ENCODE data around the gene LY6G6F. TPM values are rescaled to one million over a fixed set of nuclear protein-coding genes. Genes with fewer than 3 reads are reported as not detected.

The LY6G6F gene
- total and polyA plus RNA-seq, 2 of the 13 experiments (the other 11 are each of a cell fraction or from before 2014, with no cell fraction given): not detected

DNA sequence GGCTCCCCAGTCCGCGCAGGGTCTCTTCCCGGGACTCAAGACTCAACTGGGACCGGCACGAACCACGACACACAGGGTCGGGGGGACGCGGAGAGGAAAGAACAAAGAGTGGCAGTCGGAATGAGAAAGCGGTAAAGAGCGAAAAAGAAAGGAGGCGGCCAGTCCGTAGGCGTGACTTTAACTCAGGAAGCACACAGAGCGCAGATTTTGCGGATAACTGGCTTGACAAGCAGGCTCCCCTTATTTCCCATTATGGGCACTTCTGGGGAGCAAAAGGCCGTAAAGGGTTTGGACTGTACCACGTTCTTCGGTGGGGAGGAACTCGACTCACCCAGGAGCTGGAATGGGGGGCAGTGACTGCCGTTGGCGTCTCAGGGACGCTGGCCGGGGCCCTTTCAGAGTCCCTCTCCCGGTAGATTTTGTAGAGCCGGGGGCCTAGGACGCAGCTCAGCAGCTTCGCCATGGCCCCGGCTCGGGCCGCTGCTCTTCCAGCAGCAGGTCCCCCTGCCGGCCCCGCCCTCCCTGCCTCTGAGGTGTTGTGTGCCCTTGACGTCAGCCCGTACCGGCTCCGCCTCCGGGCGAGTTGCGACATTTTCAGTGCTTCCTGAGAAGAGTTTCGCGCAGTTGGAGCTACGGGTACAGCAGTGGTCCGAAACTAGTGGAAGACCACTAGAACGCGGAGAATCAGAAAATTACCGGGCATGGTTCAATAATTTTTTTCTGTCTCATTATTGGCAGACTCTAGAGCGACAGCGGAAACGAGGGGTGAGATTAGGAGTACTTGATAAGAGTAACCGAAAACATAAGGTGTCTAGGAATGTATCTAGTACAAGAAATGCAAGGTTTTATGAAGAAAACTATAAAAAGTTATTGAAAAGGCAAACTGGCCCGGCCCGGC is 3.6 kb upstream of the LY6G6F start, which contains the start of gene ABHD16A (continued):
- TF ChIP-seq ZSCAN30 (CRISPR knock-in tag; IDR thresholded peaks at IDR 0.05) (peak; percentile 91), PHF8 (CRISPR knock-in tag; IDR thresholded peaks at IDR 0.05) (peak; percentile 92), ZFP36L1 (CRISPR knock-in tag; IDR thresholded peaks at IDR 0.05) (peak; percentile 68; the same call in 1 of the 2 replicates), ZNF546 (CRISPR knock-in tag; conservative IDR thresholded peaks at IDR 0.05) (no peak), HOXA5 (CRISPR knock-in tag; IDR thresholded peaks at IDR 0.05) (peak; percentile 75; the same call in 1 of the 2 replicates), KLF16 (CRISPR knock-in tag; IDR thresholded peaks at IDR 0.05) (peak in 1 of 2 experiments; percentile 95; a peak in 2 of 4 replicates), ATF1 (CRISPR knock-in tag; IDR thresholded peaks at IDR 0.05) (peak; percentile 87), ZNF629 (CRISPR knock-in tag; conservative IDR thresholded peaks at IDR 0.05) (peak; percentile 41), HOXA7 (CRISPR knock-in tag; IDR thresholded peaks at IDR 0.05) (no peak), NCOA1 (CRISPR knock-in tag; IDR thresholded peaks at IDR 0.05) (no peak), SPEN (CRISPR knock-in tag; IDR thresholded peaks at IDR 0.05; ENCODE audit: low read depth) (peak; percentile 93)
- TF ChIP-seq, protein P1, sequence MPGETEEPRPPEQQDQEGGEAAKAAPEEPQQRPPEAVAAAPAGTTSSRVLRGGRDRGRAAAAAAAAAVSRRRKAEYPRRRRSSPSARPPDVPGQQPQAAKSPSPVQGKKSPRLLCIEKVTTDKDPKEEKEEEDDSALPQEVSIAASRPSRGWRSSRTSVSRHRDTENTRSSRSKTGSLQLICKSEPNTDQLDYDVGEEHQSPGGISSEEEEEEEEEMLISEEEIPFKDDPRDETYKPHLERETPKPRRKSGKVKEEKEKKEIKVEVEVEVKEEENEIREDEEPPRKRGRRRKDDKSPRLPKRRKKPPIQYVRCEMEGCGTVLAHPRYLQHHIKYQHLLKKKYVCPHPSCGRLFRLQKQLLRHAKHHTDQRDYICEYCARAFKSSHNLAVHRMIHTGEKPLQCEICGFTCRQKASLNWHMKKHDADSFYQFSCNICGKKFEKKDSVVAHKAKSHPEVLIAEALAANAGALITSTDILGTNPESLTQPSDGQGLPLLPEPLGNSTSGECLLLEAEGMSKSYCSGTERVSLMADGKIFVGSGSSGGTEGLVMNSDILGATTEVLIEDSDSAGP (CRISPR knock-in tag; IDR thresholded peaks at IDR 0.05; ENCODE audit: borderline replicate concordance): peak; percentile 94
- TF ChIP-seq, protein P2, sequence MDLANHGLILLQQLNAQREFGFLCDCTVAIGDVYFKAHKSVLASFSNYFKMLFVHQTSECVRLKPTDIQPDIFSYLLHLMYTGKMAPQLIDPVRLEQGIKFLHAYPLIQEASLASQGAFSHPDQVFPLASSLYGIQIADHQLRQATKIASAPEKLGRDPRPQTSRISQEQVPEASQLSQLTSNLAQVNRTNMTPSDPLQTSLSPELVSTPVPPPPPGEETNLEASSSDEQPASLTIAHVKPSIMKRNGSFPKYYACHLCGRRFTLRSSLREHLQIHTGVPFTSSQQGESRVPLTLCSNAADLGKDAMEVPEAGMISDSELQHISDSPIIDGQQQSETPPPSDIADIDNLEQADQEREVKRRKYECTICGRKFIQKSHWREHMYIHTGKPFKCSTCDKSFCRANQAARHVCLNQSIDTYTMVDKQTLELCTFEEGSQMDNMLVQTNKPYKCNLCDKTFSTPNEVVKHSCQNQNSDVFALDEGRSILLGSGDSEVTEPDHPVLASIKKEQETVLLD (CRISPR knock-in tag; IDR thresholded peaks at IDR 0.05; ENCODE audit: low read depth): peak; percentile 65; the same call in 1 of the 2 replicates
- TF ChIP-seq, protein P3, sequence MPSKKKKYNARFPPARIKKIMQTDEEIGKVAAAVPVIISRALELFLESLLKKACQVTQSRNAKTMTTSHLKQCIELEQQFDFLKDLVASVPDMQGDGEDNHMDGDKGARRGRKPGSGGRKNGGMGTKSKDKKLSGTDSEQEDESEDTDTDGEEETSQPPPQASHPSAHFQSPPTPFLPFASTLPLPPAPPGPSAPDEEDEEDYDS (CRISPR knock-in tag; IDR thresholded peaks at IDR 0.05): peak; percentile 92
- TF ChIP-seq, protein P4, sequence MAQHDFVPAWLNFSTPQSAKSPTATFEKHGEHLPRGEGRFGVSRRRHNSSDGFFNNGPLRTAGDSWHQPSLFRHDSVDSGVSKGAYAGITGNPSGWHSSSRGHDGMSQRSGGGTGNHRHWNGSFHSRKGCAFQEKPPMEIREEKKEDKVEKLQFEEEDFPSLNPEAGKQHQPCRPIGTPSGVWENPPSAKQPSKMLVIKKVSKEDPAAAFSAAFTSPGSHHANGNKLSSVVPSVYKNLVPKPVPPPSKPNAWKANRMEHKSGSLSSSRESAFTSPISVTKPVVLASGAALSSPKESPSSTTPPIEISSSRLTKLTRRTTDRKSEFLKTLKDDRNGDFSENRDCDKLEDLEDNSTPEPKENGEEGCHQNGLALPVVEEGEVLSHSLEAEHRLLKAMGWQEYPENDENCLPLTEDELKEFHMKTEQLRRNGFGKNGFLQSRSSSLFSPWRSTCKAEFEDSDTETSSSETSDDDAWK (CRISPR knock-in tag; IDR thresholded peaks at IDR 0.05): no peak
- TF ChIP-seq, protein P5, sequence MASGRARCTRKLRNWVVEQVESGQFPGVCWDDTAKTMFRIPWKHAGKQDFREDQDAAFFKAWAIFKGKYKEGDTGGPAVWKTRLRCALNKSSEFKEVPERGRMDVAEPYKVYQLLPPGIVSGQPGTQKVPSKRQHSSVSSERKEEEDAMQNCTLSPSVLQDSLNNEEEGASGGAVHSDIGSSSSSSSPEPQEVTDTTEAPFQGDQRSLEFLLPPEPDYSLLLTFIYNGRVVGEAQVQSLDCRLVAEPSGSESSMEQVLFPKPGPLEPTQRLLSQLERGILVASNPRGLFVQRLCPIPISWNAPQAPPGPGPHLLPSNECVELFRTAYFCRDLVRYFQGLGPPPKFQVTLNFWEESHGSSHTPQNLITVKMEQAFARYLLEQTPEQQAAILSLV (CRISPR knock-in tag; IDR thresholded peaks at IDR 0.05; ENCODE audit: borderline replicate concordance): no peak; the same call in 1 of the 2 replicates
- TF ChIP-seq, protein P6, sequence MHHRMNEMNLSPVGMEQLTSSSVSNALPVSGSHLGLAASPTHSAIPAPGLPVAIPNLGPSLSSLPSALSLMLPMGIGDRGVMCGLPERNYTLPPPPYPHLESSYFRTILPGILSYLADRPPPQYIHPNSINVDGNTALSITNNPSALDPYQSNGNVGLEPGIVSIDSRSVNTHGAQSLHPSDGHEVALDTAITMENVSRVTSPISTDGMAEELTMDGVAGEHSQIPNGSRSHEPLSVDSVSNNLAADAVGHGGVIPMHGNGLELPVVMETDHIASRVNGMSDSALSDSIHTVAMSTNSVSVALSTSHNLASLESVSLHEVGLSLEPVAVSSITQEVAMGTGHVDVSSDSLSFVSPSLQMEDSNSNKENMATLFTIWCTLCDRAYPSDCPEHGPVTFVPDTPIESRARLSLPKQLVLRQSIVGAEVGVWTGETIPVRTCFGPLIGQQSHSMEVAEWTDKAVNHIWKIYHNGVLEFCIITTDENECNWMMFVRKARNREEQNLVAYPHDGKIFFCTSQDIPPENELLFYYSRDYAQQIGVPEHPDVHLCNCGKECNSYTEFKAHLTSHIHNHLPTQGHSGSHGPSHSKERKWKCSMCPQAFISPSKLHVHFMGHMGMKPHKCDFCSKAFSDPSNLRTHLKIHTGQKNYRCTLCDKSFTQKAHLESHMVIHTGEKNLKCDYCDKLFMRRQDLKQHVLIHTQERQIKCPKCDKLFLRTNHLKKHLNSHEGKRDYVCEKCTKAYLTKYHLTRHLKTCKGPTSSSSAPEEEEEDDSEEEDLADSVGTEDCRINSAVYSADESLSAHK (CRISPR knock-in tag; IDR thresholded peaks at IDR 0.05; ENCODE audit: borderline replicate concordance): peak; percentile 56; the same call in 1 of the 2 replicates
- TF ChIP-seq, protein P7, sequence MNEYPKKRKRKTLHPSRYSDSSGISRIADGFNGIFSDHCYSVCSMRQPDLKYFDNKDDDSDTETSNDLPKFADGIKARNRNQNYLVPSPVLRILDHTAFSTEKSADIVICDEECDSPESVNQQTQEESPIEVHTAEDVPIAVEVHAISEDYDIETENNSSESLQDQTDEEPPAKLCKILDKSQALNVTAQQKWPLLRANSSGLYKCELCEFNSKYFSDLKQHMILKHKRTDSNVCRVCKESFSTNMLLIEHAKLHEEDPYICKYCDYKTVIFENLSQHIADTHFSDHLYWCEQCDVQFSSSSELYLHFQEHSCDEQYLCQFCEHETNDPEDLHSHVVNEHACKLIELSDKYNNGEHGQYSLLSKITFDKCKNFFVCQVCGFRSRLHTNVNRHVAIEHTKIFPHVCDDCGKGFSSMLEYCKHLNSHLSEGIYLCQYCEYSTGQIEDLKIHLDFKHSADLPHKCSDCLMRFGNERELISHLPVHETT (CRISPR knock-in tag; conservative IDR thresholded peaks at IDR 0.05): peak; percentile 80; the same call in 1 of the 2 replicates
